ENCODE results near the gene CHST10.

DNA sequence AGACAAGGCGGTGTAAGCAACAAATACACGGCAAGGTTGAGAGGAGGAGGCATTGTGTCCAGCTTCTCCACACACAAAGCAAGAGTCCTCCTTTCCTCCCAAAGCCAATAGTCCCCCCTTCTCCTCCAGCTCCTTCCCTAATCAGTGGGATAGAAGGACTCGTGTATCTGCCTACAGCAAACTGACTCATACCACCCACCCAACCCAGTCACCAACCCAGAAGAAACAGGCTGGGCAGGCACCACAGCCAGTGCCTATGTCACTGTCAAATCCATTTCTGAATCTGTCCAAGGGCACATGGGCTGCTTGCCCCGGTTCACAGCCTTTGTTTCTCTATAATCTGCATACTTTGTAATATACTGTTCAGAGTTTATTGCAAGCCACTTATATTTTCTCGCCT lies 33.6 kb upstream of the CHST10 start:
- TF ChIP-seq, protein P1, sequence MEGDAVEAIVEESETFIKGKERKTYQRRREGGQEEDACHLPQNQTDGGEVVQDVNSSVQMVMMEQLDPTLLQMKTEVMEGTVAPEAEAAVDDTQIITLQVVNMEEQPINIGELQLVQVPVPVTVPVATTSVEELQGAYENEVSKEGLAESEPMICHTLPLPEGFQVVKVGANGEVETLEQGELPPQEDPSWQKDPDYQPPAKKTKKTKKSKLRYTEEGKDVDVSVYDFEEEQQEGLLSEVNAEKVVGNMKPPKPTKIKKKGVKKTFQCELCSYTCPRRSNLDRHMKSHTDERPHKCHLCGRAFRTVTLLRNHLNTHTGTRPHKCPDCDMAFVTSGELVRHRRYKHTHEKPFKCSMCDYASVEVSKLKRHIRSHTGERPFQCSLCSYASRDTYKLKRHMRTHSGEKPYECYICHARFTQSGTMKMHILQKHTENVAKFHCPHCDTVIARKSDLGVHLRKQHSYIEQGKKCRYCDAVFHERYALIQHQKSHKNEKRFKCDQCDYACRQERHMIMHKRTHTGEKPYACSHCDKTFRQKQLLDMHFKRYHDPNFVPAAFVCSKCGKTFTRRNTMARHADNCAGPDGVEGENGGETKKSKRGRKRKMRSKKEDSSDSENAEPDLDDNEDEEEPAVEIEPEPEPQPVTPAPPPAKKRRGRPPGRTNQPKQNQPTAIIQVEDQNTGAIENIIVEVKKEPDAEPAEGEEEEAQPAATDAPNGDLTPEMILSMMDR (conservative IDR thresholded peaks at IDR 0.05; ENCODE audit: low read depth, low read length) = no peak
- TF ChIP-seq EZH2phosphoT487 (IDR thresholded peaks at IDR 0.05; ENCODE audit: borderline replicate concordance, low read length) (no peak), EZH2 (IDR thresholded peaks at IDR 0.05; ENCODE audit: low read length, unreplicated experiment) (no peak)
